Caco-2 (cell line): ENCODE results near the gene ATP8B4. TPM values are rescaled to one million over a fixed set of nuclear protein-coding genes. Genes with fewer than 3 reads are reported as not detected.

Source experiments
- Bru-seq: library from RNA; stranded (reverse); fragments of 400-500 nt; gene quantifications from one replicate; lab custom pipeline; 2021; lab: Mats Ljungman, UMichigan
- BruChase-seq, 2 experiments: library from RNA; stranded (reverse); fragments of 400-500 nt; gene quantifications; one replicate each; lab custom pipeline; 2021; lab: Mats Ljungman, UMichigan
- BruUV-seq: library from RNA; stranded (reverse); fragments of 400-500 nt; replicated peaks from 2 replicates; lab custom pipeline; 2021; lab: Mats Ljungman, UMichigan
- CTCF ChIA-PET: fragments of 300-600 bp; sonication (Branson Sonifier 250); formaldehyde crosslinking; loops from one replicate; lab custom pipeline; 2022; ENCODE audit warnings: antibody characterized with exemption; lab: Charles Lee
- POLR2A ChIA-PET: fragments of 300-600 bp; sonication (Branson Sonifier 250); formaldehyde crosslinking; loops from one replicate; lab custom pipeline; 2022; ENCODE audit warnings: antibody characterized with exemption; lab: Charles Lee
- DNase-seq, 2 experiments: peaks; one replicate each; pipeline versions ENCODE4 v3.0.0 to v3.0.0-alpha.2; 2020 to 2022
- H3K27me3 ChIP-seq: replicated peaks from 2 replicates; pipeline ENCODE4 v1.6.0; 2011; ENCODE audit warnings: low read length; ENCODE audit not compliant: control insufficient read depth, insufficient read depth
- H3K36me3 ChIP-seq: 2 replicates; pipeline ENCODE4 v1.5.1; 2011; ENCODE audit warnings: low read length; ENCODE audit not compliant: control insufficient read depth, insufficient read depth
- H3K4me1 ChIP-seq: fragments of 250-450 bp; sonication (Bioruptor Pico); 2 replicates; pipeline ENCODE4 v1.5.1; 2020; ENCODE audit warnings: mild to moderate bottlenecking
- H3K4me3 ChIP-seq: 2 replicates; pipeline ENCODE4 v1.5.1; 2011; ENCODE audit warnings: low read depth, mild to moderate bottlenecking, control low read depth, low read length
- H3K9me3 ChIP-seq: fragments of 250-450 bp; sonication (Bioruptor Pico); 2 replicates; pipeline ENCODE4 v1.5.1; 2020; ENCODE audit warnings: mild to moderate bottlenecking, moderate library complexity
- H3K27ac Mint-ChIP-seq: one replicate; pipeline ENCODE4 v1.8.0; 2022; ENCODE audit warnings: mixed read lengths; ENCODE audit not compliant: unreplicated experiment
- H3K27me3 Mint-ChIP-seq: one replicate; pipeline ENCODE4 v1.8.0; 2022; ENCODE audit warnings: mixed read lengths; ENCODE audit not compliant: insufficient read depth, unreplicated experiment
- H3K36me3 Mint-ChIP-seq: one replicate; pipeline ENCODE4 v1.8.0; 2022; ENCODE audit warnings: mild to moderate bottlenecking, mixed read lengths; ENCODE audit not compliant: insufficient read depth, unreplicated experiment
- H3K4me1 Mint-ChIP-seq: one replicate; pipeline ENCODE4 v1.8.0; 2022; ENCODE audit warnings: low read depth, mixed read lengths; ENCODE audit not compliant: unreplicated experiment
- H3K4me3 Mint-ChIP-seq: one replicate; pipeline ENCODE4 v1.8.0; 2022; ENCODE audit warnings: mild to moderate bottlenecking, moderate library complexity, mixed read lengths; ENCODE audit not compliant: unreplicated experiment
- H3K9me3 Mint-ChIP-seq: one replicate; pipeline ENCODE4 v1.8.0; 2022; ENCODE audit warnings: mixed read lengths; ENCODE audit not compliant: unreplicated experiment
- CTCF ChIP-seq, 2 experiments: fragments of 200-600 bp in 1 of 2; IDR thresholded peaks; 1 replicate in 1 of 2; 2 replicates in 1 of 2; pipeline versions ENCODE4 v1.5.1 to v1.8.0; 2011 to 2022; ENCODE audit warnings: antibody characterized with exemption in 1 of 2, control low read depth in 1 of 2, inconsistent platforms in 1 of 2, low read depth in 1 of 2, low read length in 1 of 2, mild to moderate bottlenecking in 1 of 2, moderate library complexity in 1 of 2; ENCODE audit not compliant: insufficient read depth in 1 of 2, severe bottlenecking in 1 of 2, unreplicated experiment in 1 of 2
- intact Hi-C: fragments of 100-400 bp; cut with micrococcal nuclease; formaldehyde crosslinking; loops from one replicate; pipeline ENCODE4 v1.10.0; 2022; ENCODE audit not compliant: unreplicated experiment
- long read RNA-seq: library from polyadenylated mRNA; stranded (forward); transcript quantifications from one replicate; pipeline ENCODE4 v2.0.0, GENCODE V29; 2022
- total RNA-seq: library from RNA; stranded (reverse); gene quantifications from 2 replicates; pipeline ENCODE4 v1.2.3, GENCODE V29; 2022

ATP8B4 gene, protein sequence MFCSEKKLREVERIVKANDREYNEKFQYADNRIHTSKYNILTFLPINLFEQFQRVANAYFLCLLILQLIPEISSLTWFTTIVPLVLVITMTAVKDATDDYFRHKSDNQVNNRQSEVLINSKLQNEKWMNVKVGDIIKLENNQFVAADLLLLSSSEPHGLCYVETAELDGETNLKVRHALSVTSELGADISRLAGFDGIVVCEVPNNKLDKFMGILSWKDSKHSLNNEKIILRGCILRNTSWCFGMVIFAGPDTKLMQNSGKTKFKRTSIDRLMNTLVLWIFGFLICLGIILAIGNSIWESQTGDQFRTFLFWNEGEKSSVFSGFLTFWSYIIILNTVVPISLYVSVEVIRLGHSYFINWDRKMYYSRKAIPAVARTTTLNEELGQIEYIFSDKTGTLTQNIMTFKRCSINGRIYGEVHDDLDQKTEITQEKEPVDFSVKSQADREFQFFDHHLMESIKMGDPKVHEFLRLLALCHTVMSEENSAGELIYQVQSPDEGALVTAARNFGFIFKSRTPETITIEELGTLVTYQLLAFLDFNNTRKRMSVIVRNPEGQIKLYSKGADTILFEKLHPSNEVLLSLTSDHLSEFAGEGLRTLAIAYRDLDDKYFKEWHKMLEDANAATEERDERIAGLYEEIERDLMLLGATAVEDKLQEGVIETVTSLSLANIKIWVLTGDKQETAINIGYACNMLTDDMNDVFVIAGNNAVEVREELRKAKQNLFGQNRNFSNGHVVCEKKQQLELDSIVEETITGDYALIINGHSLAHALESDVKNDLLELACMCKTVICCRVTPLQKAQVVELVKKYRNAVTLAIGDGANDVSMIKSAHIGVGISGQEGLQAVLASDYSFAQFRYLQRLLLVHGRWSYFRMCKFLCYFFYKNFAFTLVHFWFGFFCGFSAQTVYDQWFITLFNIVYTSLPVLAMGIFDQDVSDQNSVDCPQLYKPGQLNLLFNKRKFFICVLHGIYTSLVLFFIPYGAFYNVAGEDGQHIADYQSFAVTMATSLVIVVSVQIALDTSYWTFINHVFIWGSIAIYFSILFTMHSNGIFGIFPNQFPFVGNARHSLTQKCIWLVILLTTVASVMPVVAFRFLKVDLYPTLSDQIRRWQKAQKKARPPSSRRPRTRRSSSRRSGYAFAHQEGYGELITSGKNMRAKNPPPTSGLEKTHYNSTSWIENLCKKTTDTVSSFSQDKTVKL
- total RNA-seq (0.57 and 1.3 TPM in 2 replicates), Bru-seq, nascent RNA (percentile 27 among the genes with signal in this experiment), BruChase-seq, experiment 1, labeled RNA remaining after a 2-hour chase (percentile 24 among the genes with signal in this experiment), BruChase-seq, experiment 2, labeled RNA remaining after a 6-hour chase (percentile 18 among the genes with signal in this experiment)
- long read RNA-seq, partial matches to known transcripts: 0 of 1 reads
- long read RNA-seq, other reads (novel, unspliced or antisense): 1 of 1 reads

GRCh38 chr15:50119063-50120040 is at the start of gene ATP8B4:
TSS of gene ATP8B4 (minus strand) at chr15:50119233. CDS start at chr15:50106966, 12,267 bp downstream.
- ChIA-PET CTCF (interaction anchor here (0.8 kb wide), 1 partner anchor 26 kb away, joined by 3 read pairs; no protein-coding TSS in a partner anchor), POLR2A (no interaction called here)
- no peaks in the 10 kb centered on the region for H3K4me1 ChIP-seq
- Mint-ChIP-seq H3K36me3 (no peaks in the 10 kb centered on the region), H3K4me3 (no peak within 1 kb of the TSS), H3K27ac (no peak within 1 kb of the TSS), H3K4me1 (no peaks in the 10 kb centered on the region), H3K27me3 (no peaks in the 10 kb centered on the region), H3K9me3 (peaks cover 12% of the 10 kb centered on the region)
- no TSS peak for BruUV-seq
- no peaks in the 10 kb centered on the region for H3K27me3 ChIP-seq
- no peak within 1 kb of the TSS for H3K4me3 ChIP-seq
- intact Hi-C loops: no loop called here
- peaks cover 3% of the 10 kb centered on the region; the same call in 1 of the 2 replicates for H3K9me3 ChIP-seq
- TF ChIP-seq CTCF (IDR thresholded peaks at IDR 0.05; ENCODE audit: insufficient read depth in 1 of 2, low read depth in 1 of 2, low read length in 1 of 2, severe bottlenecking in 1 of 2, unreplicated experiment in 1 of 2): no peak
- DNase-seq: no peak
- no peaks in the 10 kb centered on the region for H3K36me3 ChIP-seq

- DNase-seq: peak in 1 of 2 experiments; percentile 11
- no TSS peak for BruUV-seq
- Mint-ChIP-seq H3K9me3 (peaks cover 60% of the 10 kb centered on the region), H3K27ac (peak overlapping the region; percentile 78), H3K4me1 (peaks cover 36% of the 10 kb centered on the region), H3K27me3 (no peaks in the 10 kb centered on the region), H3K36me3 (peaks cover 2% of the 10 kb centered on the region), H3K4me3 (no peak overlapping the region)
- H3K36me3 ChIP-seq: no peaks in the 10 kb centered on the region
- H3K9me3 ChIP-seq: peaks cover 9% of the 10 kb centered on the region
- CTCF ChIA-PET: no interaction called here
- POLR2A ChIA-PET: interaction anchor here (0.6 to 1.0 kb wide), 2 partner anchors 12 to 123 kb away, joined by 6 to 9 read pairs; no protein-coding TSS in a partner anchor
- no peak for TF ChIP-seq CTCF (IDR thresholded peaks at IDR 0.05; ENCODE audit: insufficient read depth in 1 of 2, low read depth in 1 of 2, low read length in 1 of 2, severe bottlenecking in 1 of 2, unreplicated experiment in 1 of 2)
- no peaks in the 10 kb centered on the region for H3K27me3 ChIP-seq
- no peak overlapping the region for H3K4me3 ChIP-seq
- H3K4me1 ChIP-seq: peaks cover 43% of the 10 kb centered on the region
- intact Hi-C loops: no loop called here
Observed at GRCh38 chr15:50168379-50168778, 49.3 kb upstream of the ATP8B4 start.
